Dedifferentiated amniotic fluid mesenchymal stem cell (primary cell): Measurements from ENCODE around the gene CSRNP2.

Source experiments
- DNase-seq: peaks from one replicate; pipeline ENCODE4 v3.0.0-alpha.2; 2016; ENCODE audit errors: extremely low spot score

Gene CSRNP2

GRCh38 chr12:51077930-51078329 lies 5.5 kb downstream of the CSRNP2 start:
- DNase-seq, result no peak

DNA sequence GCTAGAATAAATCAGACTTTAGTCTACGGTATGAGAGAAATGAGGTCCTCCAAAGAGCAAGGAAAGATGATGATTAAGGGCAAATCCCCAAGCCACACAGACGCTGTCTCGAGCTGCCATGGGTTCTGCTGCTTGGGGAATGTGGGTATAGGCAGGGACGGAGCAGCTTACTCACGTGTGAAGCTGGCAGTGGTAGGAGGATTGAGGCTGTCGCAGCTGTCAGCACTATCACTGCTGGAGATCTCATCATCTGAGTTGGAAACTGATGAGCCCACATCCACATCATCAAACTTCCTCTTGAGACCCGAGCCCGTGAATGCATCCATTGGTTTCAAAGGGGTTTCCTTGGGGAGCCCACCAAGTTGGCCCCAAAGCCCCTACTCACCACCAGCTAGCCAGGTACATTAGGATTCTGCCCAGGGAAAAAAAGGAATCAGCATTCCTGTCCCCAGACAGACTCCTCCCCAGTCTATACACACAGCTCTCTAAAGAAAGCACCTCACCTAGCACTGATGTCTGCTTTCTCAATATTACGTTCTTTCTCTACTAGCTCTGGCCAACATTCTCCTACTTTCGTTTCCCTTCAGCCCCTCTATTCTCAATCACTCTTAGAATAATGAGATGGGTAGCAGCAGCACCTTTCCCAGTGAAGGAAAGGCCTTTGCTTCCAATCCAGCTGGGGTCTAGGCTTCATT lies 7.0 kb downstream of the CSRNP2 start:
- no peak for DNase-seq

- no peak for DNase-seq
Measured at GRCh38 chr12:51075390-51075789, 8.0 kb downstream of the CSRNP2 start.

GRCh38 chr12:51071663-51072062 lies 11.7 kb downstream of the CSRNP2 start:
- no peak for DNase-seq

DNA sequence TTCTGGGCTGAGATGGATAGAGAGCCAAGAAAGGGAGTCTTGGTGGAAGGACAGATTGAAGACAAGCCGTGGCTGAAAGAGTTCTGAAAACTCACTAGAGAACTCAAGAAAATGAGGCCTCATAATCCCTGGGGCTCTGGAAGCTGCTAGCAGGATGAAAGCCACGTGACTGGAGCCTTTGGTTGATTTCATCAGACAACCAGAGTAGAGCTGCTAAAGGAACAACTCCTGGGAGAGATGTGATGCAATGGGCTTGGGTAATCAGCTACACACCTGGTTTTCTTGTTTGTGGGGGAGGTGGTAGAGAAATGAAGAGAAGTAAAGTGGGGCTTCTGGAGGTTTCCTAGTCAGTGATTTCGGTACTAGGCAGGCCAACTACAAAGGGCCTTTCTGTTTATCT lies 13.4 kb downstream of the CSRNP2 start:
- no peak for DNase-seq

DNA sequence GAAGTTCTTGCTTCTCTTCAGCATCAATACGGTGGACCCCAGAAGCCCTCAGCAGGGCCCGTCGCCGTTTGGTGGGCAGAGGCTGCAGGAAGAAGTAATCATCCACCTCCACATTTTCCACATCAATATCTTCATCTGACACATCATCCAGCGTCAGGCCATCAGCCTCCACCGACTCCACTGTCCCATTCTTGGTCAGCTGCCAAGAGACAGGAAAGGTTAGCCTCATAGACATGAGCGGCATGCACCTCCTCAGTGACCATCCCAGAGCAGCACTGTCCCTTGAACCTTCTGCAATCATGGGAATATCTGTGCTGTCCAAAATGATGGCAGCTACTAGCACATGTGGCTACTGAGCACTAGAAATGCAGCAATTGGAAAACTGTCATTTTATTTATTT lies 15.6 kb downstream of the CSRNP2 start:
- DNase-seq, result no peak

GRCh38 chr12:51067229-51067628 lies 16.2 kb downstream of the CSRNP2 start:
- no peak for DNase-seq

DNA sequence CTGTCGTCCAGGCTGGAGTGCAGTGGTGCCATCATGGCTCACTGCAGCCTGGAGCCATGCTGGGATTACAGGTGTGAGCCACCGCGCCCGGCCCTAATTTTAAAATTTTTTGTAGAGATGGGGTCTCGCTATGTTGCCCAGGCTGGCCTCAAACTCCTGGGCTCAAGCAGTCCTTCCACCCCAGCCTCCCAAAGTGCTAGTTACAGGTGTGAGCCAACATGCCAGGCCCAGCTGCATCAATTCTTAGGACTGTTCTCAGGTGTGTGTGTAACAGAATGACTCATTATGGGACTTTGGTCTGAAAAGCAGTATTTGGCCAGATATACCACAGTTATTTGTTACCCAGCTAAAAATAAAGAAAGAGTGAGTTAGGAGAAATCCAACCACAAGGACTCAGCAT lies 17.9 kb downstream of the CSRNP2 start:
- DNase-seq, result no peak

GRCh38 chr12:51062631-51063397 lies 20.6 kb downstream of the CSRNP2 start:
- DNase-seq, result no peak

DNA sequence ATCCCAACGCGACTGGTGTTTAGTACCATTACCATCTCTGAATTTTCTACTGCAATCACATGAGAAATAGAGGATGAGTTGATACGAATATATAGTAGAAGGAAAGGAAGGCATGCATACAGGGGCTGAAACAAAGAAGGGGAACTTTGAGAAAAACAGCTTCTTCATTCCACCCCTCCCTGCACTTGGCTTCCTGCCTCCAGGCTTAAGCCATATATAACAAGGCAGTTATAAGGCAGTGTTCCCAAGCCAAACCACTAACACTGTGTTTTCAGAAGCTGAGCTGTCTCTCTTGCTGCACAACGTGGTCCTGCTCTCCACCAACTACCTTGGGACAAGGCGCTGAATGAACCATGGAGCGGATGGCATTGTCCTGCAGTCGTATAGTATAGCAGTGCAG lies 24.3 kb downstream of the CSRNP2 start:
- no peak for DNase-seq

- DNase-seq, result no peak
Measured at GRCh38 chr12:51056242-51056641, 27.2 kb downstream of the CSRNP2 start.

- DNase-seq, result no peak
Measured at GRCh38 chr12:51055060-51055459, 28.3 kb downstream of the CSRNP2 start.

DNA sequence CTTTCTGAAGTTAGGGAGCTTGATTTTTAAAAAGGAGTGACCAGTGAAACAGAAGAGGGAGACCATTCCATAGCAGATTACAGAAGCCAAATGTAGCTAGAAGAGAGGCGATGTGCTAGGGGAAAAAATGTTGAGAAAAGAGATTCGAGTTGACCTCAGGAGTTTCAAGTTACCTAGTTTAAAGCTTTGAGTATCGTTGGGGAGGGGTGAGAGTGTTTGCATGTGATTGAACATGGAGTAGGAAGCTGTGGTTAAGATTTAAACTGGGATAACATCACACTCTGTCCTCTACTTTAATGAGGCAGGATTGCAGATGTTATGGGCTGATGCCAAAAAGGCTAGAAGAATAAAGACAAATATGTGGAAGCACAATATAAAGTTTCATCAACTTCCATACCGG lies 31.6 kb downstream of the CSRNP2 start:
- DNase-seq, result no peak

GRCh38 chr12:51049525-51049924 lies 33.9 kb downstream of the CSRNP2 start:
- DNase-seq, result no peak

DNA sequence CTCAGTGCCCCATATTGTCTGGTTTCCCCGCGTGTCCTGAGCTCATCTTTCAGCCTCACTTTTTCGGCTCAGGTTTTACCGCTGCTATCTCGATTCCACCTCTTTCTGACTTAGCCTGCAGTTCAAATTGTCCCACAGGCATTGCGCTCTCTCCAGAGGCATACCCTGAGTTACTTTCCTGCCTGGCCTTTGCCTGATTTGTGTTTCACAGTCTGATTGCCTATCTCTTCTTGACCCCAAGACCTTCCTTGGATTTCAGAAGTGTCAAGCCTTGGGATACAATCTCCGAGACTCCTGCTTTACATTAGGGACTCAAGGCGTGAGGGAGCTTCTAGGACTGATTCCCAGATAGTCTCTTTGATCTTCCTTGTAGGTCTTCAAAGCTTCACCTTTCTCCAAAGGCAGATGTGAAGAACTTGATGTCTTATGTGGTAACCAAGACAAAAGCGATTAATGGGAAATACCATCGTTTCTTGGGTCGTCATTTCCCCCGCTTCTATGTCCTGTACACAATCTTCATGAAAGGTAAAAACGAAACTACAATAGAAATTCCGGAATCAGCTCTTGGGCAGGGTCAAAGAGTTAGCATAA lies 34.6 kb downstream of the CSRNP2 start:
- no peak for DNase-seq

DNA sequence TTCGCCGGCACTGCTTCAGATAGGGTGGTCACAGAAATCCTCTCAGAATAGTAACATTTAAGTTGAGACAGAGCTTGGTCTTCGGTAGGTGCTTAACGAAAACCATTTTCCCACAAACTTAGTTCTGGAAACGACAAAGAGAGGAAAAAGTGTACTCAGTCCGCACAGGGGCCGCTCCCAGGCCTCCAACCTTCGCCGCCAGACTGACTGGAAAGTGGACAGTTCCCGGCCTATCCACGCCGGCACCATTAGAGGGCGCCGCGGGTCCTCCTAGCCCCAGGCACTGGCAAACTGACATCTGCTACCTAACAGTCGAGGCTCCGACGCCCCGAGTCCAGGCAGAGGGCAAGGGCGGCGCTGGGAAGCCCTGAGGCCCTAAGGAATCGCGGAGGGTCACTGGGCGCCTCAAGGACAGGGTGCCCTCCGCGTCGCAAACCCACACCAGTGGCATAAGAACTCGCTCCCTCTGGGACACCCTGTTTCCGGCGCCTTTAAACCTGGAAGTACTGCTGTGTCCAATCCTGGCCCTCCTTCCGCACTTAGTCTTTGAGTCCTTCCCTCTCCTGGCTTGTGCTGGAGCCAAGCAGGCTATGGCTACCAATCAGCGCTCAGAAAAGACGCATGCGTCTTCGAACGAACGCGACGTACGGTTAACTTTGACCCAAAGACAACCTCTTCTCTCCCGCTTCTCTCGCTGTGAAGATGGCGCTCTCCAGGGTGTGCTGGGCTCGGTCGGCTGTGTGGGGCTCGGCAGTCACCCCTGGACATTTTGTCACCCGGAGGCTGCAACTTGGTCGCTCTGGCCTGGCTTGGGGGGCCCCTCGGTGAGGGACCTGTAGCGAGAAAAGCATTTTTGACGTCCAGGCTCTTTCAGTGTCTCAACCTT lies 35.5 kb downstream of the CSRNP2 start, which contains the start of gene LETMD1:
LETMD1 (plus strand) TSS at position 673 of the 886 bp plus-strand sequence; CDS start at position 703, 30 bp downstream.
- DNase-seq, result peak; percentile 99

- DNase-seq, result no peak
Measured at GRCh38 chr12:51036279-51036678, 47.1 kb downstream of the CSRNP2 start.

GRCh38 chr12:51033457-51034089 lies 49.8 kb downstream of the CSRNP2 start:
- DNase-seq, result no peak

DNA sequence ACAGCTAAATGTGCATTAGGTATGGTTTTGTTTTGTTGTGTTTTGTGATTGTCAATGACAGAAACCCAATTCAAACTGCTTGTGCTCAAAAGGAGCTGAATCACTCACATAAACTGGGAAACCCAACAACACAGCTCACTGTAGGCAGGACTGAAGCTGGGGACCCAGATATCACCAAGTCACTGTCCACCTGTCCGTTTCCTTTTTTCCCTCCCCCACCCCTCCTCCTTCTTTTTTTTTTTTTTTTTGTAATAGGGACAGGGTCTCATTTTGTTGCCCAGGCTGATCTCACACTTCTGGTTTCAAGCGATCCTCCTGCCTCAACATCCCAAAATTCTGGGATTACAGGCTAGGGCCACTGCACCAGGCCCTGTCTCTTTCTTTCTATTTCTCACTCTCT lies 50.3 kb downstream of the CSRNP2 start:
- no peak for DNase-seq

DNA sequence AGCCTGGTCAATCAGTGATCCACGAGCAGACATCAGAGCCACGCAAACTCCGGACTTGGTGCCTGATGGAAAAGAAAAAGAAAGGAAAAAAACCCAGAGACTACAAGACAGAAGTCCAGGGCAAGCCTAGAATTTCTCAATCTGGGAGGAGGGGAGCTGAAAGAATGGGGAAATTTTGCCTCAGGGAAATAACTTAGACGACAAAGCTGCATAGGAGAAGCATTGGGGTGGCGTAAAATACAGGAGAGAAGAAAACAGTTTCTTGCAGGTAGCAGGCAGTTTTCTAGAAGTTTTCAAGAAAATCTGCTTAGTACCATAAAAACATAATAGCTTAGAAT lies 54.6 kb downstream of the CSRNP2 start:
- DNase-seq, result peak; percentile 51

- DNase-seq, result peak; percentile 34
Measured at GRCh38 chr12:51028126-51028812, 55.1 kb downstream of the CSRNP2 start.
